Activated T-helper 17 cell treated with anti-CD3 and anti-CD28 coated beads, Interleukin-2, amount 50 U/mL, for 72 hours (primary cell): ENCODE data around the gene KIFAP3. TPM values are rescaled to one million over a fixed set of nuclear protein-coding genes. Genes with fewer than 3 reads are reported as not detected.
"Not testable (repeated sequence)": the region's sequence is repeated elsewhere in the genome, so short reads cannot be mapped to it uniquely, and the experiment has no call there.

Experiments
- ATAC-seq: fragments of 150-1000 bp; cut with Tn5 transposase; replicated peaks from 2 replicates; pipeline ENCODE4 v1.10.0; 2021; ENCODE audit warnings: mild to moderate bottlenecking, moderate library complexity
- H3K27ac Mint-ChIP-seq: one replicate; pipeline ENCODE4 v1.8.0; 2022; ENCODE audit warnings: mixed read lengths
- H3K27me3 Mint-ChIP-seq: one replicate; pipeline ENCODE4 v1.8.0; 2022; ENCODE audit warnings: mixed read lengths
- H3K36me3 Mint-ChIP-seq: one replicate; pipeline ENCODE4 v1.8.0; 2022; ENCODE audit warnings: low read depth, mild to moderate bottlenecking, mixed read lengths
- H3K4me1 Mint-ChIP-seq: one replicate; pipeline ENCODE4 v1.8.0; 2022; ENCODE audit warnings: mixed read lengths
- H3K4me3 Mint-ChIP-seq: one replicate; pipeline ENCODE4 v1.8.0; 2022; ENCODE audit warnings: mild to moderate bottlenecking, mixed read lengths
- H3K9me3 Mint-ChIP-seq: one replicate; pipeline ENCODE4 v1.8.0; 2022; ENCODE audit warnings: mixed read lengths
- total RNA-seq, 2 donors: library from RNA; stranded (reverse); gene quantifications; one replicate each; pipeline ENCODE4 v1.2.3, GENCODE V29; 2022

The KIFAP3 gene
- total RNA-seq, 2 donors from 2014 or later = 26.4 to 32.6 TPM

- Mint-ChIP-seq H3K27ac (no peak overlapping the region), H3K4me1 (peaks cover 33% of the 10 kb centered on the region), H3K27me3 (no peaks in the 10 kb centered on the region), H3K4me3 (no peak overlapping the region), H3K36me3 (peaks cover 75% of the 10 kb centered on the region), H3K9me3 (no peaks in the 10 kb centered on the region)
- no peak for ATAC-seq
Measured at GRCh38 chr1:169886931-169887330, 187.6 kb downstream of the KIFAP3 start.

GRCh38 chr1:169886422-169886821 is 188.1 kb downstream of the KIFAP3 start:
- Mint-ChIP-seq H3K27me3 (no peaks in the 10 kb centered on the region), H3K4me3 (no peak overlapping the region), H3K4me1 (peaks cover 30% of the 10 kb centered on the region), H3K36me3 (peaks cover 75% of the 10 kb centered on the region), H3K27ac (no peak overlapping the region), H3K9me3 (no peaks in the 10 kb centered on the region)
- ATAC-seq = no peak

- peaks cover 19% of the 10 kb centered on the region for H3K4me1 Mint-ChIP-seq
- peaks cover 73% of the 10 kb centered on the region for H3K36me3 Mint-ChIP-seq
- H3K27ac Mint-ChIP-seq = no peak overlapping the region
- no peak for ATAC-seq
- no peaks in the 10 kb centered on the region for H3K27me3 Mint-ChIP-seq
- H3K9me3 Mint-ChIP-seq = no peaks in the 10 kb centered on the region
- no peak overlapping the region for H3K4me3 Mint-ChIP-seq
Measured at GRCh38 chr1:169885207-169885606, 189.3 kb downstream of the KIFAP3 start.

GRCh38 chr1:169884634-169885033 is 189.9 kb downstream of the KIFAP3 start:
- ATAC-seq = no peak
- no peaks in the 10 kb centered on the region for H3K27me3 Mint-ChIP-seq
- H3K36me3 Mint-ChIP-seq = peaks cover 78% of the 10 kb centered on the region
- H3K4me1 Mint-ChIP-seq = peaks cover 16% of the 10 kb centered on the region
- H3K9me3 Mint-ChIP-seq = no peaks in the 10 kb centered on the region
- no peak overlapping the region for H3K4me3 Mint-ChIP-seq
- no peak overlapping the region for H3K27ac Mint-ChIP-seq

- no peak overlapping the region for H3K27ac Mint-ChIP-seq
- H3K4me1 Mint-ChIP-seq = peaks cover 17% of the 10 kb centered on the region
- H3K9me3 Mint-ChIP-seq = no peaks in the 10 kb centered on the region
- no peak overlapping the region for H3K4me3 Mint-ChIP-seq
- H3K27me3 Mint-ChIP-seq = no peaks in the 10 kb centered on the region
- ATAC-seq = no peak
- H3K36me3 Mint-ChIP-seq = peaks cover 78% of the 10 kb centered on the region
Measured at GRCh38 chr1:169882039-169882511, 192.4 kb downstream of the KIFAP3 start.

GRCh38 chr1:169879034-169879840 is 195.3 kb downstream of the KIFAP3 start:
- no peak for ATAC-seq
- H3K9me3 Mint-ChIP-seq = no peaks in the 10 kb centered on the region
- H3K27me3 Mint-ChIP-seq = no peaks in the 10 kb centered on the region
- H3K27ac Mint-ChIP-seq = no peak overlapping the region
- peaks cover 19% of the 10 kb centered on the region for H3K4me1 Mint-ChIP-seq
- H3K36me3 Mint-ChIP-seq = peaks cover 78% of the 10 kb centered on the region
- H3K4me3 Mint-ChIP-seq = no peak overlapping the region

GRCh38 chr1:169878498-169878897 is 196.0 kb downstream of the KIFAP3 start:
- H3K9me3 Mint-ChIP-seq = no peaks in the 10 kb centered on the region
- H3K4me1 Mint-ChIP-seq = peaks cover 21% of the 10 kb centered on the region
- H3K27ac Mint-ChIP-seq = no peak overlapping the region
- no peaks in the 10 kb centered on the region for H3K27me3 Mint-ChIP-seq
- peaks cover 86% of the 10 kb centered on the region for H3K36me3 Mint-ChIP-seq
- no peak overlapping the region for H3K4me3 Mint-ChIP-seq
- ATAC-seq = no peak

GRCh38 chr1:169877800-169878491 is 196.5 kb downstream of the KIFAP3 start:
- no peak overlapping the region for H3K27ac Mint-ChIP-seq
- ATAC-seq = no peak
- H3K4me1 Mint-ChIP-seq = peaks cover 25% of the 10 kb centered on the region
- H3K36me3 Mint-ChIP-seq = peaks cover 86% of the 10 kb centered on the region
- H3K9me3 Mint-ChIP-seq = peaks cover 3% of the 10 kb centered on the region
- no peaks in the 10 kb centered on the region for H3K27me3 Mint-ChIP-seq
- H3K4me3 Mint-ChIP-seq = no peak overlapping the region

GRCh38 chr1:169874229-169874628 is 200.3 kb downstream of the KIFAP3 start:
- peaks cover 100% of the 10 kb centered on the region for H3K36me3 Mint-ChIP-seq
- H3K4me1 Mint-ChIP-seq = peaks cover 22% of the 10 kb centered on the region
- H3K4me3 Mint-ChIP-seq = no peak overlapping the region
- H3K9me3 Mint-ChIP-seq = peaks cover 3% of the 10 kb centered on the region
- peak; percentile 47 for ATAC-seq
- H3K27me3 Mint-ChIP-seq = no peaks in the 10 kb centered on the region
- peak overlapping the region; percentile 61 for H3K27ac Mint-ChIP-seq

GRCh38 chr1:169873582-169874199 is 200.8 kb downstream of the KIFAP3 start:
- Mint-ChIP-seq H3K9me3 (peaks cover 3% of the 10 kb centered on the region), H3K27ac (peak overlapping the region; percentile 61), H3K4me1 (peaks cover 16% of the 10 kb centered on the region), H3K4me3 (no peak overlapping the region), H3K36me3 (peaks cover 100% of the 10 kb centered on the region), H3K27me3 (no peaks in the 10 kb centered on the region)
- ATAC-seq = no peak

GRCh38 chr1:169872906-169873305 is 201.6 kb downstream of the KIFAP3 start:
- H3K9me3 Mint-ChIP-seq = peaks cover 3% of the 10 kb centered on the region
- H3K36me3 Mint-ChIP-seq = peaks cover 100% of the 10 kb centered on the region
- no peak for ATAC-seq
- H3K4me3 Mint-ChIP-seq = no peak overlapping the region
- peak overlapping the region; percentile 61 for H3K27ac Mint-ChIP-seq
- peaks cover 13% of the 10 kb centered on the region for H3K4me1 Mint-ChIP-seq
- H3K27me3 Mint-ChIP-seq = no peaks in the 10 kb centered on the region

GRCh38 chr1:169871988-169872387 is 202.5 kb downstream of the KIFAP3 start:
- peak overlapping the region; percentile 1 for H3K27ac Mint-ChIP-seq
- H3K4me3 Mint-ChIP-seq = not testable (repeated sequence)

More at GRCh38 chr1:169871988-169872387, 202.5 kb downstream of the KIFAP3 start:
- not testable (repeated sequence) for ATAC-seq, H3K27me3 Mint-ChIP-seq, H3K9me3 Mint-ChIP-seq
- Mint-ChIP-seq H3K4me1 (peaks cover 13% of the 10 kb centered on the region), H3K36me3 (peaks cover 100% of the 10 kb centered on the region)
